ENCODE results near the gene ANKRD60. TPM values are rescaled to one million over a fixed set of nuclear protein-coding genes. Genes with fewer than 3 reads are reported as not detected.

ANKRD60 gene
- polyA plus RNA-seq, 1 experiment = not detected

DNA sequence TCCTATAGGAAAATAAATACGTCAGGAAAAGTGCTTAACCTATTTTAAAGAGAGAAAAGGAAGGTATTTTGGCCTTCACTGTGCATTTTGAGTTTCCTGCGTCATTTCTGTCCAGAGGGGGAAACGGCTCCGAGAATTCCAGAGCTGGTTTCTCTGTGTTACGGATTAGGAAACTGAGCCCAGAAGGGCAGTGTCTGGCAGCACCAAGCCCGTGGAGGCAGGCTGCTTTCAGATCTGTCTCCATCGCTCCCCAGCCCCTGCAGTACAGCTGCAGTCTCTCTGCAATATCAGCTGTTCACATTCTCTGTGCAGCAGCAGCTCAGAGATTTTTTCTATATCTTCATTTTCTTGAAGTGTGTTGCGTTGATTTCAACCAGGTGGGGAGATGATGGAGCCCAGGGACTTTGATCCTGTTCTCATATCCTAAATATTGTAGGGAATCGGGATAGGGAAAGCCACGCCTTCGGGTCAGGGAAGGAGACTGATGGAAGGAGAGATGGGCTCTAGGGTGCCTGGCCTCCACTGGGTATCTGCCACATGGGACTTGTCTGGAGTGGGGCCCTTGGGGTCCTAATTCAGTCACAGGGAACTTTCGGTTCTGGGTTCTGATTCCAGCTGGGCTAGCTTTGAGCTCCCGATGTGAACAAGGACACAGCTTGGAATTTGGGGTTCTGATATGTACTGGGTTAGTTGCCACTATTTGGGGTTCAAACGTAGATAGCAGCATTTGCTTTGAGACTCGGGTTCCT, 2.8 kb downstream of the ANKRD60 start:
- no peaks in the 10 kb centered on the region; the same call in 1 of the 2 replicates for H3K9me3 ChIP-seq (ENCODE audit: control insufficient read depth, insufficient read depth, low read length)
- H3K27ac ChIP-seq (ENCODE audit: low read depth, low read length) = no peak overlapping the region
- TF ChIP-seq, protein P1, sequence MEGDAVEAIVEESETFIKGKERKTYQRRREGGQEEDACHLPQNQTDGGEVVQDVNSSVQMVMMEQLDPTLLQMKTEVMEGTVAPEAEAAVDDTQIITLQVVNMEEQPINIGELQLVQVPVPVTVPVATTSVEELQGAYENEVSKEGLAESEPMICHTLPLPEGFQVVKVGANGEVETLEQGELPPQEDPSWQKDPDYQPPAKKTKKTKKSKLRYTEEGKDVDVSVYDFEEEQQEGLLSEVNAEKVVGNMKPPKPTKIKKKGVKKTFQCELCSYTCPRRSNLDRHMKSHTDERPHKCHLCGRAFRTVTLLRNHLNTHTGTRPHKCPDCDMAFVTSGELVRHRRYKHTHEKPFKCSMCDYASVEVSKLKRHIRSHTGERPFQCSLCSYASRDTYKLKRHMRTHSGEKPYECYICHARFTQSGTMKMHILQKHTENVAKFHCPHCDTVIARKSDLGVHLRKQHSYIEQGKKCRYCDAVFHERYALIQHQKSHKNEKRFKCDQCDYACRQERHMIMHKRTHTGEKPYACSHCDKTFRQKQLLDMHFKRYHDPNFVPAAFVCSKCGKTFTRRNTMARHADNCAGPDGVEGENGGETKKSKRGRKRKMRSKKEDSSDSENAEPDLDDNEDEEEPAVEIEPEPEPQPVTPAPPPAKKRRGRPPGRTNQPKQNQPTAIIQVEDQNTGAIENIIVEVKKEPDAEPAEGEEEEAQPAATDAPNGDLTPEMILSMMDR (IDR thresholded peaks at IDR 0.05; ENCODE audit: low read depth, low read length) = no peak
- H3K27me3 ChIP-seq (ENCODE audit: control insufficient read depth, insufficient read depth, low read length) = peaks cover 47% of the 10 kb centered on the region
- CTCF ChIA-PET = interaction anchor here (1.1 to 1.8 kb wide), 4 partner anchors 9 to 1230 kb away, joined by 3 to 10 read pairs (median 4); no protein-coding TSS in a partner anchor
- DNase-seq (ENCODE audit: low read depth, low spot score) = no peak
- POLR2A ChIA-PET = no interaction called here
- H3K4me3 ChIP-seq (ENCODE audit: low read depth, low read length) = no peak overlapping the region

DNA sequence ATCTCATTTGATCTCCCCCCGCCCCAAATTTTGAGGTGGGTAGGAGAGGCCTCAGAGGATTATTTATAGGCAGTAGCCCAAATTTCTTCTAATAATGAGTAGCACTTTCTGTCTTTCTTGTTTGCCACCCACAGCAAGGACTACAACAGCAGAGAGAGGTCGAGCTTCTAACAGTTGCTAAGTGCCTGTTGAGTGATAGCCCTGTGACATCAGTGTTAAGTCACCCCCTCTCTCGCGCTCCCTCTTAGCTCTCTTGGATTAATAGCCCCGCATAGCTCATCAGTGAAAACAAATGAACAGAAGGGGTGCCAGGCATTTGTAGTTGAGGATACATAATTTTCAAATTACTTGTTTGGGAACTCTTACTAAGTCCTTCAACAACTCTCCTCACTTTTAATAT, 3.5 kb downstream of the ANKRD60 start:
- TF ChIP-seq, protein P1 (IDR thresholded peaks at IDR 0.05; ENCODE audit: low read depth, low read length) = no peak
- H3K4me3 ChIP-seq (ENCODE audit: low read depth, low read length) = no peak overlapping the region
- CTCF ChIA-PET = interaction anchor here (0.9 to 1.8 kb wide), 5 partner anchors 10 to 1231 kb away, joined by 3 to 10 read pairs (median 4); no protein-coding TSS in a partner anchor
- no peak overlapping the region for H3K27ac ChIP-seq (ENCODE audit: low read depth, low read length)
- no peaks in the 10 kb centered on the region; the same call in 1 of the 2 replicates for H3K9me3 ChIP-seq (ENCODE audit: control insufficient read depth, insufficient read depth, low read length)
- no peak for DNase-seq (ENCODE audit: low read depth, low spot score)
- H3K27me3 ChIP-seq (ENCODE audit: control insufficient read depth, insufficient read depth, low read length) = peaks cover 49% of the 10 kb centered on the region
- POLR2A ChIA-PET = no interaction called here

DNA sequence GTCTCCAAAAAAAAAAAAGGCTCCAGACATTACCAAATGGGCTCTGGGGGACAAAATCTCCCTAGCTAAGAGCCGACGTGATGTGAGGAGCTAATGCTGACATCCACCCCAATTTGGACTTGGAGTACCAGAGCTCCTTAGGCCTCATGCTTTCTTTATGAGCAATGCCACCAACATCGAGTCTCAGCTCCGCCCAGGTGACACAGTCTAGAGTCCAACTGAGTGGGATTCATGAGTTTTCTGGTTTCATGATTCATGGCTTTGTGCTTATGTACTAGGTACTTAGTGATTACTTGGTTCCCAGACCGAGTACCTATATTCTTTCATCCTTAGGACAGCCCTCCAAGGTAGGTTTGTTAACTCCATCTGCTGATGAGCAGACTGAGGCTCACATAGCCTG, 4.4 kb downstream of the ANKRD60 start:
- Histone ChIP-seq H3K27ac (ENCODE audit: low read depth, low read length) (no peak overlapping the region), H3K4me3 (ENCODE audit: low read depth, low read length) (no peak overlapping the region), H3K9me3 (ENCODE audit: control insufficient read depth, insufficient read depth, low read length) (peaks cover 1% of the 10 kb centered on the region), H3K27me3 (ENCODE audit: control insufficient read depth, insufficient read depth, low read length) (peaks cover 53% of the 10 kb centered on the region)
- DNase-seq (ENCODE audit: low read depth, low spot score) = no peak
- TF ChIP-seq, protein P1 (IDR thresholded peaks at IDR 0.05; ENCODE audit: low read depth, low read length) = no peak
- CTCF ChIA-PET = interaction anchor here (0.9 to 1.8 kb wide), 4 partner anchors 11 to 1231 kb away, joined by 3 to 10 read pairs (median 4); no protein-coding TSS in a partner anchor
- POLR2A ChIA-PET = no interaction called here

DNA sequence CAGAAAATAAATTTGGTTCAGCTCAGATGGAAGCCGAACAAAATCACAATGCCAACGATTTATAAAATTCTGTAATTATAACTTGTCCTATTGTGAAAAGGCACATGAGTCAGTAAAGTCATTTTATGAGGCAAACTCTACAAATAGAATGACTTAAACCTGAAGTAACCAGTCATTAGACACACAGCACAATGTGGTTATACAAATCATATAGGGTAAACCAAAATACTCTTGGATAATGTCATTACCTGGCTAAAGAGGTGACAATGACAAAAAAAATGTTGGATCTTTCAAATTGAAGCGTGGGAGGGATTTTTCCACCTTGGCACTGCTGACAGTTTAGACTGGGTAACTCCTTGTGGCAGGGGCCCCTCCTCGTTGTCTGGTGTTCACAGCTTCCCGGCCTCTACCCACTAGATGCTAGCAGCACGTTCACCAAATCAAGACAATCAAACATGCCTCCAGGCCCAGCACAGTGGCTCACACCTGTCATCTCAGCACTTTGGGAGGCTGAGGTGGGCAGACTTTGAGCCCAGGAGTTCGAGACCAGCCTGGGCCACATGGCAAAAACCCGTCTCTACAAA, 5.0 kb downstream of the ANKRD60 start:
- POLR2A ChIA-PET = no interaction called here
- CTCF ChIA-PET = no interaction called here
- peaks cover 59% of the 10 kb centered on the region for H3K27me3 ChIP-seq (ENCODE audit: control insufficient read depth, insufficient read depth, low read length)
- H3K27ac ChIP-seq (ENCODE audit: low read depth, low read length) = peak overlapping the region; percentile 21
- peaks cover 8% of the 10 kb centered on the region for H3K9me3 ChIP-seq (ENCODE audit: control insufficient read depth, insufficient read depth, low read length)
- no peak for DNase-seq (ENCODE audit: low read depth, low spot score)
- TF ChIP-seq, protein P1 (IDR thresholded peaks at IDR 0.05; ENCODE audit: low read depth, low read length) = no peak
- no peak overlapping the region for H3K4me3 ChIP-seq (ENCODE audit: low read depth, low read length)

DNA sequence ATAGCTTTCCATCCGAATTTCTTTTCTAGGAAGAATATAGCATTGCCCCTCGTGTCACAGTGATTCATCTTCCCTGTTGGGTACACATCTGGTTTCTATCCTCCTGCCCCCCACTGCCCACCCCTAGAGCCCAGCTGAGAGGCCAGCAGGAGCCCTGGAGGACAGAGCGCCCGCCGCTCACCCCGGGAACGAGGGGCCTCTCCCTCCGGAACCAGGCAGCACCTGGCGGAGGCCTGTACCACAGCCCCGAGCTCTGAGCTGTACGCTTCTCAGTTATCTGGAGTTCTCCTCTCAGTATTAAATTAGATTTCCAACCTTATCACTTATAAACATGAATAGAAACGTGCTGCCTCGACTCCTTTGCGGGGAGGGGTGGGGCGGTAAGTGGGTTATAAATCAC, 6.0 kb downstream of the ANKRD60 start:
- Histone ChIP-seq H3K27me3 (ENCODE audit: control insufficient read depth, insufficient read depth, low read length) (peaks cover 60% of the 10 kb centered on the region), H3K27ac (ENCODE audit: low read depth, low read length) (no peak overlapping the region), H3K4me3 (ENCODE audit: low read depth, low read length) (no peak overlapping the region), H3K9me3 (ENCODE audit: control insufficient read depth, insufficient read depth, low read length) (peaks cover 9% of the 10 kb centered on the region)
- TF ChIP-seq, protein P1 (IDR thresholded peaks at IDR 0.05; ENCODE audit: low read depth, low read length) = no peak
- ChIA-PET POLR2A (no interaction called here), CTCF (interaction anchor here (1.1 to 1.5 kb wide), 2 partner anchors 12 to 42 kb away, joined by 3 to 5 read pairs; no protein-coding TSS in a partner anchor)
- no peak for DNase-seq (ENCODE audit: low read depth, low spot score)
